GM12878 (cell line): Measurements from ENCODE around the gene CHCHD6. TPM values are rescaled to one million over a fixed set of nuclear protein-coding genes. Genes with fewer than 3 reads are reported as not detected.

Experiments
- ATAC-seq: fragments of 200-7000 bp; cut with Tn5 transposase; 3 replicates; pipeline ENCODE4 v1.9.1; 2020; ENCODE audit warnings: mild to moderate bottlenecking, moderate library complexity
- BruUV-seq: library from RNA; stranded (reverse); fragments of 400-500 nt; replicated peaks from 2 replicates; lab custom pipeline; 2021; lab: Mats Ljungman, UMichigan
- CTCF ChIA-PET: fragments of 300-600 bp; sonication (Branson Sonifier 250); formaldehyde crosslinking; extraction: SDS; loops from one replicate; lab custom pipeline; 2021; ENCODE audit warnings: inconsistent platforms; lab: Yijun Ruan, JAX
- POLR2A ChIA-PET: fragments of 350-600 bp; formaldehyde crosslinking; extraction: SDS; loops from one replicate; lab custom pipeline; 2021; ENCODE audit warnings: inconsistent platforms; lab: Charles Lee
- RAD21 ChIA-PET: fragments of 300-600 bp; sonication (Branson Sonifier 250); formaldehyde crosslinking; loops from one replicate; lab custom pipeline; 2023; ENCODE audit warnings: antibody characterized with exemption; ENCODE audit not compliant: unreplicated experiment; lab: Charles Lee
- SMC1A ChIA-PET: fragments of 300-600 bp; sonication (Branson Sonifier 250); formaldehyde crosslinking; loops from one replicate; lab custom pipeline; 2023; ENCODE audit not compliant: unreplicated experiment, uncharacterized antibody; lab: Charles Lee
- DNase-seq: peaks from one replicate; pipeline ENCODE4 v3.0.0-alpha.2; 2011; ENCODE audit warnings: low read depth, low spot score
- FAIRE-seq: peaks from 3 replicates; lab custom pipeline; 2011; peaks lifted over from hg19 to GRCh38; lab: Jason Lieb, UNC
- H2AFZ ChIP-seq: 2 replicates; pipeline ENCODE4 v1.6.0; 2011; ENCODE audit warnings: low read depth, low read length, control low read depth; ENCODE audit not compliant: control insufficient read depth
- H3K27ac ChIP-seq: 2 replicates; pipeline ENCODE4 v1.5.1; 2011; ENCODE audit warnings: control low read depth; ENCODE audit not compliant: control insufficient read depth, insufficient read depth
- H3K27me3 ChIP-seq, 2 experiments: replicated peaks in 1 of 2; 2 replicates each; pipeline versions ENCODE4 v1.6.0 to v1.6.1; 2011; ENCODE audit warnings: low read length in 1 of 2; ENCODE audit not compliant: control insufficient read depth in 2 of 2, insufficient read depth in 2 of 2
- H3K36me3 ChIP-seq, 2 experiments: 2 replicates each; pipeline ENCODE4 v1.5.1; 2011; ENCODE audit warnings: low read length in 1 of 2; ENCODE audit not compliant: control insufficient read depth in 2 of 2, insufficient read depth in 2 of 2
- H3K4me1 ChIP-seq: 2 replicates; pipeline ENCODE4 v1.6.1; 2011; ENCODE audit warnings: mild to moderate bottlenecking, low read length, moderate library complexity, mixed read lengths; ENCODE audit not compliant: control insufficient read depth, insufficient read depth
- H3K4me2 ChIP-seq: 2 replicates; pipeline ENCODE4 v1.6.0; 2011; ENCODE audit warnings: control low read depth; ENCODE audit not compliant: control insufficient read depth, insufficient read depth
- H3K4me3 ChIP-seq: fragments of 200-600 bp; sonication (generic); 2 replicates; pipeline ENCODE4 v1.5.1; 2016
- H3K79me2 ChIP-seq: 2 replicates; pipeline ENCODE4 v1.6.0; 2011; ENCODE audit warnings: low read length; ENCODE audit not compliant: control insufficient read depth, insufficient read depth
- H3K9ac ChIP-seq: 2 replicates; pipeline ENCODE4 v1.8.0; 2011; ENCODE audit warnings: low read length, control low read depth, mixed read lengths; ENCODE audit not compliant: control insufficient read depth, insufficient read depth
- H3K9me3 ChIP-seq: replicated peaks from 3 replicates; pipeline ENCODE4 v1.5.1; 2011; ENCODE audit warnings: mild to moderate bottlenecking, low read length; ENCODE audit not compliant: control insufficient read depth, insufficient read depth
- H4K20me1 ChIP-seq: 2 replicates; pipeline ENCODE4 v1.6.0; 2011; ENCODE audit not compliant: control insufficient read depth, insufficient read depth
- BCL11A ChIP-seq: IDR thresholded peaks from 2 replicates; pipeline ENCODE4 v1.6.1; 2011; ENCODE audit warnings: low read depth, low read length
- IRF5 ChIP-seq: fragments of 450-650 bp; IDR thresholded peaks from 2 replicates; pipeline ENCODE4 v1.6.1; 2017; ENCODE audit warnings: borderline replicate concordance
- JUND ChIP-seq: IDR thresholded peaks from 2 replicates; pipeline ENCODE4 v1.6.1; 2012; ENCODE audit warnings: low read depth, mild to moderate bottlenecking, low read length, improper control_type of control experiment, moderate library complexity
- KLF5 ChIP-seq: fragments of 450-650 bp; IDR thresholded peaks from 2 replicates; pipeline ENCODE4 v1.6.1; 2014; ENCODE audit warnings: mild to moderate bottlenecking; ENCODE audit not compliant: partially characterized antibody
- MAX ChIP-seq: IDR thresholded peaks from 2 replicates; pipeline ENCODE4 v1.6.1; 2012; ENCODE audit warnings: low read depth, low read length, improper control_type of control experiment
- NFYB ChIP-seq: IDR thresholded peaks from 2 replicates; pipeline ENCODE4 v1.6.1; 2011; ENCODE audit warnings: low read depth, mild to moderate bottlenecking, low read length, improper control_type of control experiment, moderate library complexity; ENCODE audit not compliant: insufficient read depth
- RB1 ChIP-seq: fragments of 450-650 bp; formaldehyde crosslinking; IDR thresholded peaks from 2 replicates; pipeline ENCODE4 v1.6.1; 2017; ENCODE audit warnings: mild to moderate bottlenecking, borderline replicate concordance
- RBBP5 ChIP-seq: fragments of 200-600 bp; sonication (generic); conservative IDR thresholded peaks from 2 replicates; pipeline ENCODE4 v1.6.1; 2016
- TAF1 ChIP-seq: IDR thresholded peaks from 2 replicates; pipeline ENCODE4 v1.6.1; 2011; ENCODE audit warnings: mild to moderate bottlenecking, low read depth, low read length, borderline replicate concordance
- TCF7 ChIP-seq: IDR thresholded peaks from 2 replicates; pipeline ENCODE4 v1.6.1; 2014; ENCODE audit warnings: antibody characterized with exemption, borderline replicate concordance
- ZNF687 ChIP-seq: fragments of 450-650 bp; IDR thresholded peaks from 2 replicates; pipeline ENCODE4 v1.6.1; 2017; ENCODE audit warnings: mild to moderate bottlenecking, moderate library complexity
- WGBS: methylation state at CpG from one replicate; pipeline ENCODE4 v1.1.6; 2016; ENCODE audit warnings: low lambda C conversion rate; ENCODE audit not compliant: insufficient replicate concordance, insufficient coverage; ENCODE audit errors: missing lambda C conversion rate; 5-methylcytosine and 5-hydroxymethylcytosine counted together
- in situ Hi-C: fragments of 300-500 bp; cut with MboI; formaldehyde crosslinking; loops from 9 replicates; pipeline ENCODE4 v1.14.3; 2018; ENCODE audit warnings: mixed read lengths
- intact Hi-C: fragments of 100-400 bp; cut with micrococcal nuclease; formaldehyde crosslinking; loops from one replicate; pipeline ENCODE4 v1.14.2; 2022; ENCODE audit not compliant: unreplicated experiment
- polyA plus RNA-seq, 11 experiments: library from polyadenylated mRNA; depleted of rRNA in 4 of 11; unstranded in 6 of 11; stranded (reverse) in 5 of 11; fragments of >200 nt; fragmentation: Nextera tagmentation in 4 of 11; fragmentation: Illumina TruSeq in 1 of 11; extraction: Ambion mirVana in 4 of 11; extraction: Trizol in 1 of 11; gene quantifications; 1 replicate in 1 of 11; 2 replicates in 10 of 11; pipeline versions ENCODE4 v1.2.1 to v1.2.3, GENCODE V29; 2011 to 2016; ENCODE audit warnings: inconsistent platforms in 2 of 11, missing spikeins in 2 of 11, low read depth in 1 of 11
- total RNA-seq, 4 experiments: library from RNA; depleted of rRNA in 3 of 4; stranded (reverse); fragments of >200 nt in 3 of 4; fragmentation: Illumina TruSeq in 1 of 4; extraction: Trizol in 1 of 4; gene quantifications; 2 replicates each; pipeline versions ENCODE4 v1.2.1 to v1.2.3, GENCODE V29; 2013 to 2021

Gene CHCHD6
- total and polyA plus RNA-seq, 10 of the 15 experiments (the other 5 are each of a cell fraction or from before 2014, with no cell fraction given), result 2.7 to 16.7 (median 12.3) TPM

GRCh38 chr3:126959136-126959920 is 255.3 kb downstream of the CHCHD6 start (continued):
- TF ChIP-seq IRF5, result no peak

- no peaks in the 10 kb centered on the region; a peak in 2 of 4 replicates for H3K36me3 ChIP-seq
- no peak overlapping the region for H3K4me2 ChIP-seq
- H3K4me3 ChIP-seq, result no peak overlapping the region
- H3K4me1 ChIP-seq, result peaks cover 17% of the 10 kb centered on the region
- ChIA-PET POLR2A (no interaction called here), CTCF (no interaction called here), RAD21 (no interaction called here), SMC1A (no interaction called here)
- BruUV-seq, result no TSS peak
- H3K27ac ChIP-seq, result no peak overlapping the region
- ATAC-seq, result no peak
- no peak for FAIRE-seq
- 71% methylated on average over 16 of the region's 17 CpGs for WGBS
- no peak overlapping the region for H3K9ac ChIP-seq
- no peaks in the 10 kb centered on the region for H3K9me3 ChIP-seq
- no peak for TF ChIP-seq JUND
- TF ChIP-seq MAX, result no peak
- no peak for TF ChIP-seq TAF1
- TF ChIP-seq TCF7, result no peak
- no peak for TF ChIP-seq RB1
- no peak for TF ChIP-seq BCL11A
- no peak for TF ChIP-seq NFYB
- TF ChIP-seq ZNF687, result no peak
- no peak for TF ChIP-seq KLF5
- TF ChIP-seq RBBP5, result no peak
- no peak overlapping the region for H2AFZ ChIP-seq
- H3K27me3 ChIP-seq, result no peaks in the 10 kb centered on the region
- H3K79me2 ChIP-seq, result no peaks in the 10 kb centered on the region
- DNase-seq, result no peak
- in situ Hi-C loops, result no loop called here
- no peaks in the 10 kb centered on the region for H4K20me1 ChIP-seq
- intact Hi-C loops, result no loop called here
Observed at GRCh38 chr3:126959921-126960603, 256.0 kb downstream of the CHCHD6 start.
